HEK293 (cell line): ENCODE results near the gene SPRED2.

Experiments
- CTCF ChIA-PET: fragments of 350-600 bp; formaldehyde crosslinking; extraction: SDS; loops from one replicate; lab custom pipeline; 2021; ENCODE audit warnings: antibody characterized with exemption; lab: Yijun Ruan, JAX
- POLR2A ChIA-PET: fragments of 300-600 bp; formaldehyde crosslinking; extraction: SDS; loops from one replicate; lab custom pipeline; 2020; ENCODE audit warnings: antibody characterized with exemption, inconsistent platforms; lab: Yijun Ruan, JAX
- H3K27ac ChIP-seq: fragments of 200-500 bp; sonication (Bioruptor generic); 2 replicates; pipeline ENCODE4 v1.5.1; 2014; ENCODE audit warnings: low read depth, low read length, control low read depth, inconsistent platforms; ENCODE audit errors: extremely low read depth
- H3K36me3 ChIP-seq, 2 experiments: fragments of 200-500 bp in 1 of 2; sonication (Bioruptor generic) in 1 of 2; 1 replicate in 1 of 2; 2 replicates in 1 of 2; pipeline ENCODE4 v1.5.1; 2014 to 2017; ENCODE audit warnings: inconsistent platforms in 2 of 2, low read length in 2 of 2; ENCODE audit not compliant: control insufficient read depth in 2 of 2, insufficient read depth in 1 of 2
- H3K4me1 ChIP-seq: fragments of 200-500 bp; sonication (Bioruptor generic); 2 replicates; pipeline ENCODE4 v1.5.1; 2014; ENCODE audit warnings: mild to moderate bottlenecking, low read length, inconsistent platforms; ENCODE audit not compliant: control insufficient read depth, insufficient read depth
- H3K4me3 ChIP-seq: 2 replicates; pipeline ENCODE4 v1.5.1; 2011; ENCODE audit warnings: low read depth, mild to moderate bottlenecking, control low read depth, low read length, moderate library complexity
- H3K9me3 ChIP-seq: fragments of 200-500 bp; sonication (Bioruptor generic); 2 replicates; pipeline ENCODE4 v1.5.1; 2014; ENCODE audit warnings: low read depth, low read length, inconsistent platforms; ENCODE audit not compliant: control insufficient read depth, insufficient read depth
- BCL11B ChIP-seq: fragments of 450-650 bp; formaldehyde crosslinking; IDR thresholded peaks from 2 replicates; pipeline ENCODE4 v1.5.1; 2016; ENCODE audit warnings: low read depth, missing biosample characterization, missing genetic modification characterization
- FEZF1 ChIP-seq: fragments of 450-650 bp; formaldehyde crosslinking; IDR thresholded peaks from 2 replicates; pipeline ENCODE4 v1.5.1; 2016; ENCODE audit warnings: missing biosample characterization, missing genetic modification characterization
- IKZF3 ChIP-seq: fragments of 450-650 bp; IDR thresholded peaks from 2 replicates; pipeline ENCODE4 v1.5.0; 2018; ENCODE audit warnings: missing biosample characterization, mild to moderate bottlenecking, missing genetic modification characterization, moderate library complexity
- KLF1 ChIP-seq: fragments of 450-650 bp; formaldehyde crosslinking; IDR thresholded peaks from 2 replicates; pipeline ENCODE4 v1.5.1; 2016; ENCODE audit warnings: missing biosample characterization, missing genetic modification characterization
- KLF16 ChIP-seq: fragments of 450-650 bp; formaldehyde crosslinking; IDR thresholded peaks from 2 replicates; pipeline ENCODE4 v1.5.1; 2017; ENCODE audit warnings: missing biosample characterization, missing genetic modification characterization
- PATZ1 ChIP-seq: fragments of 450-650 bp; formaldehyde crosslinking; IDR thresholded peaks from 2 replicates; pipeline ENCODE4 v1.5.1; 2016; ENCODE audit warnings: missing biosample characterization, missing genetic modification characterization
- TRIM28 ChIP-seq: IDR thresholded peaks from 2 replicates; pipeline ENCODE4 v1.6.1; 2011; ENCODE audit warnings: low read length, control low read depth, borderline replicate concordance
- WT1 ChIP-seq: fragments of 450-650 bp; formaldehyde crosslinking; IDR thresholded peaks from 2 replicates; pipeline ENCODE4 v1.5.1; 2016; ENCODE audit warnings: missing biosample characterization, missing genetic modification characterization
- ZBTB17 ChIP-seq: fragments of 450-650 bp; formaldehyde crosslinking; IDR thresholded peaks from 2 replicates; pipeline ENCODE4 v1.5.1; 2016; ENCODE audit warnings: missing biosample characterization, missing genetic modification characterization
- ZBTB6 ChIP-seq: fragments of 450-650 bp; formaldehyde crosslinking; IDR thresholded peaks from 2 replicates; pipeline ENCODE4 v1.5.1; 2017; ENCODE audit warnings: missing biosample characterization, missing genetic modification characterization
- ZFP37 ChIP-seq: fragments of 450-650 bp; formaldehyde crosslinking; IDR thresholded peaks from 2 replicates; pipeline ENCODE4 v1.5.1; 2016; ENCODE audit warnings: missing biosample characterization, missing genetic modification characterization
- ZNF114 ChIP-seq: fragments of 450-650 bp; formaldehyde crosslinking; IDR thresholded peaks from 2 replicates; pipeline ENCODE4 v1.5.0; 2017; ENCODE audit warnings: missing biosample characterization, missing genetic modification characterization
- ZNF16 ChIP-seq: fragments of 450-650 bp; formaldehyde crosslinking; IDR thresholded peaks from 2 replicates; pipeline ENCODE4 v1.5.1; 2016; ENCODE audit warnings: low read depth, missing biosample characterization, missing genetic modification characterization
- ZNF184 ChIP-seq: fragments of 450-650 bp; IDR thresholded peaks from 2 replicates; pipeline ENCODE4 v1.5.1; 2018; ENCODE audit warnings: missing biosample characterization, mild to moderate bottlenecking, missing genetic modification characterization
- ZNF221 ChIP-seq: fragments of 450-650 bp; formaldehyde crosslinking; IDR thresholded peaks from 2 replicates; pipeline ENCODE4 v1.5.1; 2017; ENCODE audit warnings: missing biosample characterization, missing genetic modification characterization, borderline replicate concordance
- ZNF23 ChIP-seq: fragments of 450-650 bp; formaldehyde crosslinking; IDR thresholded peaks from 2 replicates; pipeline ENCODE4 v1.5.1; 2016; ENCODE audit warnings: missing biosample characterization, missing genetic modification characterization, borderline replicate concordance
- ZNF239 ChIP-seq: fragments of 450-650 bp; formaldehyde crosslinking; IDR thresholded peaks from 2 replicates; pipeline ENCODE4 v1.5.1; 2016; ENCODE audit warnings: missing biosample characterization, missing genetic modification characterization
- ZNF266 ChIP-seq: fragments of 450-650 bp; formaldehyde crosslinking; IDR thresholded peaks from 2 replicates; pipeline ENCODE4 v1.5.1; 2016; ENCODE audit warnings: missing biosample characterization, missing genetic modification characterization, low read depth
- ZNF37A ChIP-seq: fragments of 450-650 bp; IDR thresholded peaks from 2 replicates; pipeline ENCODE4 v1.5.1; 2018; ENCODE audit warnings: missing biosample characterization, missing genetic modification characterization
- ZNF394 ChIP-seq: fragments of 450-650 bp; formaldehyde crosslinking; IDR thresholded peaks from 2 replicates; pipeline ENCODE4 v1.5.1; 2016; ENCODE audit warnings: missing biosample characterization, missing genetic modification characterization, mild to moderate bottlenecking, moderate library complexity, borderline replicate concordance
- ZNF404 ChIP-seq: fragments of 450-650 bp; formaldehyde crosslinking; IDR thresholded peaks from 2 replicates; pipeline ENCODE4 v1.5.1; 2017; ENCODE audit warnings: missing biosample characterization, missing genetic modification characterization
- ZNF423 ChIP-seq: fragments of 450-650 bp; formaldehyde crosslinking; IDR thresholded peaks from 2 replicates; pipeline ENCODE4 v1.5.1; 2016; ENCODE audit warnings: missing biosample characterization, missing genetic modification characterization
- ZNF530 ChIP-seq: fragments of 450-650 bp; formaldehyde crosslinking; IDR thresholded peaks from 2 replicates; pipeline ENCODE4 v1.5.1; 2016; ENCODE audit warnings: low read depth, missing biosample characterization, missing genetic modification characterization
- ZNF555 ChIP-seq: fragments of 450-650 bp; formaldehyde crosslinking; conservative IDR thresholded peaks from 2 replicates; pipeline ENCODE4 v1.5.1; 2017; ENCODE audit warnings: missing biosample characterization, mild to moderate bottlenecking, missing genetic modification characterization, inconsistent platforms
- ZNF677 ChIP-seq: fragments of 450-650 bp; IDR thresholded peaks from 2 replicates; pipeline ENCODE4 v1.5.0; 2018; ENCODE audit warnings: missing biosample characterization, mild to moderate bottlenecking, missing genetic modification characterization, moderate library complexity
- ZNF76 ChIP-seq: fragments of 450-650 bp; formaldehyde crosslinking; IDR thresholded peaks from 2 replicates; pipeline ENCODE4; 2016; ENCODE audit warnings: low read depth, missing biosample characterization, missing genetic modification characterization, borderline replicate concordance
- ZNF768 ChIP-seq: fragments of 450-650 bp; formaldehyde crosslinking; IDR thresholded peaks from 2 replicates; pipeline ENCODE4 v1.5.1; 2018; ENCODE audit warnings: missing biosample characterization, mild to moderate bottlenecking, missing genetic modification characterization
- ZNF830 ChIP-seq: fragments of 450-650 bp; IDR thresholded peaks from 2 replicates; pipeline ENCODE4 v1.5.0; 2018; ENCODE audit warnings: missing biosample characterization, missing genetic modification characterization, low read depth, mild to moderate bottlenecking, moderate library complexity
- ZSCAN30 ChIP-seq: fragments of 450-650 bp; IDR thresholded peaks from 2 replicates; pipeline ENCODE4 v1.5.1; 2018; ENCODE audit warnings: missing biosample characterization, mild to moderate bottlenecking, missing genetic modification characterization, moderate library complexity
- TF ChIP-seq, protein P1 (sequence below): fragments of 450-650 bp; IDR thresholded peaks from 2 replicates; pipeline ENCODE4 v1.5.1; 2018; ENCODE audit warnings: missing biosample characterization, missing genetic modification characterization

The SPRED2 gene

GRCh38 chr2:65396348-65397026 lies 35.9 kb downstream of the SPRED2 start:
- ChIA-PET CTCF (no interaction called here), POLR2A (no interaction called here)
- no peak overlapping the region for H3K27ac ChIP-seq
- TF ChIP-seq WT1 (tag by site-specific recombination) (peak; percentile 32; the same call in 1 of the 2 replicates), KLF1 (tag by site-specific recombination) (0 out of 2 replicates have a peak, but pooled peaks have one; percentile 18), TRIM28 (no peak)
- no peak overlapping the region for H3K4me3 ChIP-seq
- H3K4me1 ChIP-seq = peaks cover 22% of the 10 kb centered on the region
- H3K36me3 ChIP-seq = no peaks in the 10 kb centered on the region
- no peaks in the 10 kb centered on the region for H3K9me3 ChIP-seq

- CTCF ChIA-PET = no interaction called here
- TF ChIP-seq ZNF266 (tag by site-specific recombination) (no peak), ZFP37 (no peak), ZNF37A (tag by site-specific recombination) (no peak), TRIM28 (no peak), ZNF221 (no peak), ZNF114 (no peak), ZNF768 (no peak), KLF16 (tag by site-specific recombination) (no peak), ZNF830 (no peak), IKZF3 (0 out of 2 replicates have a peak, but pooled peaks have one; percentile 38), FEZF1 (tag by site-specific recombination) (0 out of 2 replicates have a peak, but pooled peaks have one; percentile 14), ZNF677 (tag by site-specific recombination) (no peak), ZNF404 (tag by site-specific recombination) (no peak), ZNF23 (no peak), ZSCAN30 (tag by site-specific recombination) (no peak), ZNF184 (tag by site-specific recombination) (no peak), ZBTB6 (tag by site-specific recombination) (no peak), ZNF16 (tag by site-specific recombination) (no peak), BCL11B (tag by site-specific recombination) (no peak), ZNF423 (tag by site-specific recombination) (no peak), ZNF239 (tag by site-specific recombination) (no peak), ZNF394 (tag by site-specific recombination) (no peak), PATZ1 (no peak), ZNF530 (tag by site-specific recombination) (no peak), ZBTB17 (tag by site-specific recombination) (peak; percentile 65), ZNF555 (tag by site-specific recombination) (no peak), ZNF76 (tag by site-specific recombination) (no peak)
- TF ChIP-seq, protein P1, sequence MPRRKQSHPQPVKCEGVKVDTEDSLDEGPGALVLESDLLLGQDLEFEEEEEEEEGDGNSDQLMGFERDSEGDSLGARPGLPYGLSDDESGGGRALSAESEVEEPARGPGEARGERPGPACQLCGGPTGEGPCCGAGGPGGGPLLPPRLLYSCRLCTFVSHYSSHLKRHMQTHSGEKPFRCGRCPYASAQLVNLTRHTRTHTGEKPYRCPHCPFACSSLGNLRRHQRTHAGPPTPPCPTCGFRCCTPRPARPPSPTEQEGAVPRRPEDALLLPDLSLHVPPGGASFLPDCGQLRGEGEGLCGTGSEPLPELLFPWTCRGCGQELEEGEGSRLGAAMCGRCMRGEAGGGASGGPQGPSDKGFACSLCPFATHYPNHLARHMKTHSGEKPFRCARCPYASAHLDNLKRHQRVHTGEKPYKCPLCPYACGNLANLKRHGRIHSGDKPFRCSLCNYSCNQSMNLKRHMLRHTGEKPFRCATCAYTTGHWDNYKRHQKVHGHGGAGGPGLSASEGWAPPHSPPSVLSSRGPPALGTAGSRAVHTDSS = no peak
Observed at GRCh38 chr2:65395621-65396347, 36.6 kb downstream of the SPRED2 start.

More at GRCh38 chr2:65395621-65396347, 36.6 kb downstream of the SPRED2 start:
- POLR2A ChIA-PET = no interaction called here
- Histone ChIP-seq H3K36me3 (no peaks in the 10 kb centered on the region), H3K4me3 (no peak overlapping the region), H3K4me1 (peaks cover 22% of the 10 kb centered on the region), H3K27ac (no peak overlapping the region), H3K9me3 (no peaks in the 10 kb centered on the region)
